ENCODE results near the gene BRD3OS. TPM values are rescaled to one million over a fixed set of nuclear protein-coding genes. Genes with fewer than 3 reads are reported as not detected.

BRD3OS gene
- polyA plus RNA-seq, 1 of the 3 experiments (the other 2 are of a cell fraction) = 23.1 TPM

DNA sequence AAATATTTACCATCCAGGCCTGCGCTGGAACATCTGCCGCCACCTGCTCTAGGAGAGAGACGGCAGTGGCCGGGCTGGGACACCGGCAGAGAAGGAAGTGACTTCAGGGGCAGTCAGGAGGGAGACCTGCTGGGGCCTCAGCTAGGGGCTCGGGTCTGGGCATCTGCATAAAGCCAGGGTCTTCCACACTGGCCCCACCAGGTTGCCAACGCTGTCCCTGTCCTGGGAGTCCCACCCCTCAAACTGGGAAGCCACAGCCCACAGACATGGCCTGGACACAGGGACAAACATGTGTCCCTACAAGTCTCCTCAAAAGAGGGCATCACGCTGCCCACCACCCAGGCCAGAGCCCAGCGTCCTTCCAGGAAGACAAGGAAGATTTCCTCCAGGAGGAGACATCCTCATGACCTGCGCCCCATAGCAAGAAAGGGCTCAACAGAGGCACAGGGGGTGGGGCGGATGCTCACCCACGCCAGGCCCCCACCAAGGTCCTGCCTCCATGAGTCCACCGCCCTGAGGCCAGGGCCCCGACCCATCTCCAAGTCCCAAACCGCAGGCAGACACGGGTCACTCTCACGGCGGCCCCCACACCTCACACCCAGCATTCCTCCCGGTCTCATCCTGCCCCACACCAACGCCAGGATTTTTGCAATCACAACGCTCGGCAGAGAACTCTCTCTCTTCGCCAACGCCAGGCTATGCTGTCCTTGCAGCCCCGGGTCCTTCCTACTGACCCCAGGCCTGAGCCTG lies 42.1 kb upstream of the BRD3OS start:
- CTCF ChIA-PET = interaction anchor here (1.3 kb wide), 1 partner anchor 11 kb away, joined by 5 read pairs; no protein-coding TSS in a partner anchor
- DNase-seq = no peak
- Histone ChIP-seq H3K4me3 (ENCODE audit: low read depth in 2 of 2, low read length in 1 of 2) (no peak overlapping the region), H3K9me2 (no peaks in the 10 kb centered on the region), H3K79me2 (ENCODE audit: insufficient read depth) (peaks cover 100% of the 10 kb centered on the region), H3K4me1 (ENCODE audit: control insufficient read depth in 1 of 2, insufficient read depth in 2 of 2, low read depth in 1 of 2, low read length in 1 of 2) (peaks cover 0 to 32% of the 10 kb centered on the region in 2 experiments; a peak in 1 of 4 replicates), H3K27me3 (ENCODE audit: insufficient read depth) (no peaks in the 10 kb centered on the region), H3F3A (replicated peaks; ENCODE audit: insufficient read depth) (no peaks in the 10 kb centered on the region), H3K9ac (no peak overlapping the region), H2AFZ (ENCODE audit: low read depth) (no peak overlapping the region), H3K27ac (ENCODE audit: low read depth in 2 of 2, low read length in 1 of 2) (no peak overlapping the region), H3K36me3 (replicated peaks in 1 of 2; ENCODE audit: control insufficient read depth in 1 of 2, insufficient read depth in 2 of 2, low read length in 1 of 2) (no peaks in the 10 kb centered on the region), H3K9me3 (no peaks in the 10 kb centered on the region), H4K20me1 (ENCODE audit: insufficient read depth) (peaks cover 98% of the 10 kb centered on the region), H3K4me2 (no peak overlapping the region)
- 96% methylated on average over 23 of the region's 25 CpGs for WGBS (ENCODE audit: low lambda C conversion rate)
- TF ChIP-seq, protein P1, sequence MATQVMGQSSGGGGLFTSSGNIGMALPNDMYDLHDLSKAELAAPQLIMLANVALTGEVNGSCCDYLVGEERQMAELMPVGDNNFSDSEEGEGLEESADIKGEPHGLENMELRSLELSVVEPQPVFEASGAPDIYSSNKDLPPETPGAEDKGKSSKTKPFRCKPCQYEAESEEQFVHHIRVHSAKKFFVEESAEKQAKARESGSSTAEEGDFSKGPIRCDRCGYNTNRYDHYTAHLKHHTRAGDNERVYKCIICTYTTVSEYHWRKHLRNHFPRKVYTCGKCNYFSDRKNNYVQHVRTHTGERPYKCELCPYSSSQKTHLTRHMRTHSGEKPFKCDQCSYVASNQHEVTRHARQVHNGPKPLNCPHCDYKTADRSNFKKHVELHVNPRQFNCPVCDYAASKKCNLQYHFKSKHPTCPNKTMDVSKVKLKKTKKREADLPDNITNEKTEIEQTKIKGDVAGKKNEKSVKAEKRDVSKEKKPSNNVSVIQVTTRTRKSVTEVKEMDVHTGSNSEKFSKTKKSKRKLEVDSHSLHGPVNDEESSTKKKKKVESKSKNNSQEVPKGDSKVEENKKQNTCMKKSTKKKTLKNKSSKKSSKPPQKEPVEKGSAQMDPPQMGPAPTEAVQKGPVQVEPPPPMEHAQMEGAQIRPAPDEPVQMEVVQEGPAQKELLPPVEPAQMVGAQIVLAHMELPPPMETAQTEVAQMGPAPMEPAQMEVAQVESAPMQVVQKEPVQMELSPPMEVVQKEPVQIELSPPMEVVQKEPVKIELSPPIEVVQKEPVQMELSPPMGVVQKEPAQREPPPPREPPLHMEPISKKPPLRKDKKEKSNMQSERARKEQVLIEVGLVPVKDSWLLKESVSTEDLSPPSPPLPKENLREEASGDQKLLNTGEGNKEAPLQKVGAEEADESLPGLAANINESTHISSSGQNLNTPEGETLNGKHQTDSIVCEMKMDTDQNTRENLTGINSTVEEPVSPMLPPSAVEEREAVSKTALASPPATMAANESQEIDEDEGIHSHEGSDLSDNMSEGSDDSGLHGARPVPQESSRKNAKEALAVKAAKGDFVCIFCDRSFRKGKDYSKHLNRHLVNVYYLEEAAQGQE (IDR thresholded peaks at IDR 0.05; ENCODE audit: low read depth, low read length) = no peak
- TF ChIP-seq FOXJ3 (CRISPR knock-in tag; IDR thresholded peaks at IDR 0.05) (no peak), GABPA (IDR thresholded peaks at IDR 0.05; ENCODE audit: low read depth) (no peak), GATA2 (CRISPR knock-in tag; IDR thresholded peaks at IDR 0.05) (no peak)
- TF ChIP-seq, protein P2, sequence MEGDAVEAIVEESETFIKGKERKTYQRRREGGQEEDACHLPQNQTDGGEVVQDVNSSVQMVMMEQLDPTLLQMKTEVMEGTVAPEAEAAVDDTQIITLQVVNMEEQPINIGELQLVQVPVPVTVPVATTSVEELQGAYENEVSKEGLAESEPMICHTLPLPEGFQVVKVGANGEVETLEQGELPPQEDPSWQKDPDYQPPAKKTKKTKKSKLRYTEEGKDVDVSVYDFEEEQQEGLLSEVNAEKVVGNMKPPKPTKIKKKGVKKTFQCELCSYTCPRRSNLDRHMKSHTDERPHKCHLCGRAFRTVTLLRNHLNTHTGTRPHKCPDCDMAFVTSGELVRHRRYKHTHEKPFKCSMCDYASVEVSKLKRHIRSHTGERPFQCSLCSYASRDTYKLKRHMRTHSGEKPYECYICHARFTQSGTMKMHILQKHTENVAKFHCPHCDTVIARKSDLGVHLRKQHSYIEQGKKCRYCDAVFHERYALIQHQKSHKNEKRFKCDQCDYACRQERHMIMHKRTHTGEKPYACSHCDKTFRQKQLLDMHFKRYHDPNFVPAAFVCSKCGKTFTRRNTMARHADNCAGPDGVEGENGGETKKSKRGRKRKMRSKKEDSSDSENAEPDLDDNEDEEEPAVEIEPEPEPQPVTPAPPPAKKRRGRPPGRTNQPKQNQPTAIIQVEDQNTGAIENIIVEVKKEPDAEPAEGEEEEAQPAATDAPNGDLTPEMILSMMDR (IDR thresholded peaks at IDR 0.05) = no peak
- POLR2A ChIA-PET = no interaction called here

DNA sequence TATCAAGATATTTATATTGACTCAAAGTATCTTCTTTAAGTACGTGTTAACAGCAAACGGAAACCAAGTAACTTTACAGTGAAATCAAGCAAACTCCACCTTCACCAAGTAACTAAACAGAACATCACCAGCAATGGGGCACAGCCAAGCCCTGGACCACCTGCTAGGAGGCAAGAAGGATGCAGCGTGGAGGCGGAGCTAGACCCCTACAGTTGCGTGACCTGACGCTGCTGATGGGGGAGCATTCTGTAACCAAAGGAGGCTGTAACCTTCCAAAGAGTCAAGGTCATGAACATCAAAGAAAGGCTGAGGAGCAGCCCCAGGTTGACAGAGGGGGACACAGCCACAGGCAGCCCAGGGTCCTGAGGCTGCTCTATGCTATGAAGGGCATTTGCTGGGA lies 39.2 kb upstream of the BRD3OS start:
- no peaks in the 10 kb centered on the region for H3K9me2 ChIP-seq
- no peak overlapping the region for H3K4me3 ChIP-seq (ENCODE audit: low read depth in 2 of 2, low read length in 1 of 2)
- no peaks in the 10 kb centered on the region for H3F3A ChIP-seq (replicated peaks; ENCODE audit: insufficient read depth)
- peaks cover 100% of the 10 kb centered on the region for H3K79me2 ChIP-seq (ENCODE audit: insufficient read depth)
- no peak overlapping the region for H3K9ac ChIP-seq
- ChIA-PET POLR2A (no interaction called here), CTCF (interaction anchor here (0.8 kb wide), 1 partner anchor 8 kb away, joined by 4 read pairs; no protein-coding TSS in a partner anchor)
- H3K27ac ChIP-seq (ENCODE audit: low read depth in 2 of 2, low read length in 1 of 2) = no peak overlapping the region
- WGBS (ENCODE audit: low lambda C conversion rate) = 77% methylated on average over 6 of the region's 6 CpGs
- no peaks in the 10 kb centered on the region for H3K9me3 ChIP-seq
- H3K4me2 ChIP-seq = no peak overlapping the region
- peaks cover 0 to 30% of the 10 kb centered on the region in 2 experiments; a peak in 1 of 4 replicates for H3K4me1 ChIP-seq (ENCODE audit: control insufficient read depth in 1 of 2, insufficient read depth in 2 of 2, low read depth in 1 of 2, low read length in 1 of 2)
- peaks cover 98% of the 10 kb centered on the region for H4K20me1 ChIP-seq (ENCODE audit: insufficient read depth)
- no peak for TF ChIP-seq RXRA (IDR thresholded peaks at IDR 0.05; ENCODE audit: borderline replicate concordance, low read depth)
- no peak for TF ChIP-seq MXI1 (IDR thresholded peaks at IDR 0.05; ENCODE audit: low read depth, low read length)
- no peak for TF ChIP-seq FOXJ3 (CRISPR knock-in tag; IDR thresholded peaks at IDR 0.05)
- no peak for TF ChIP-seq POLR2AphosphoS5 (IDR thresholded peaks at IDR 0.05; ENCODE audit: low read depth, low read length)
- TF ChIP-seq, protein P2 (IDR thresholded peaks at IDR 0.05) = no peak
- TF ChIP-seq ELF1 (IDR thresholded peaks at IDR 0.05) = no peak
- no peak for TF ChIP-seq CHD2 (IDR thresholded peaks at IDR 0.05; ENCODE audit: low read length, partially characterized antibody)
- TF ChIP-seq, protein P3, sequence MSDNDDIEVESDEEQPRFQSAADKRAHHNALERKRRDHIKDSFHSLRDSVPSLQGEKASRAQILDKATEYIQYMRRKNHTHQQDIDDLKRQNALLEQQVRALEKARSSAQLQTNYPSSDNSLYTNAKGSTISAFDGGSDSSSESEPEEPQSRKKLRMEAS (IDR thresholded peaks at IDR 0.05; ENCODE audit: low read depth) = no peak
- TF ChIP-seq, protein P4, sequence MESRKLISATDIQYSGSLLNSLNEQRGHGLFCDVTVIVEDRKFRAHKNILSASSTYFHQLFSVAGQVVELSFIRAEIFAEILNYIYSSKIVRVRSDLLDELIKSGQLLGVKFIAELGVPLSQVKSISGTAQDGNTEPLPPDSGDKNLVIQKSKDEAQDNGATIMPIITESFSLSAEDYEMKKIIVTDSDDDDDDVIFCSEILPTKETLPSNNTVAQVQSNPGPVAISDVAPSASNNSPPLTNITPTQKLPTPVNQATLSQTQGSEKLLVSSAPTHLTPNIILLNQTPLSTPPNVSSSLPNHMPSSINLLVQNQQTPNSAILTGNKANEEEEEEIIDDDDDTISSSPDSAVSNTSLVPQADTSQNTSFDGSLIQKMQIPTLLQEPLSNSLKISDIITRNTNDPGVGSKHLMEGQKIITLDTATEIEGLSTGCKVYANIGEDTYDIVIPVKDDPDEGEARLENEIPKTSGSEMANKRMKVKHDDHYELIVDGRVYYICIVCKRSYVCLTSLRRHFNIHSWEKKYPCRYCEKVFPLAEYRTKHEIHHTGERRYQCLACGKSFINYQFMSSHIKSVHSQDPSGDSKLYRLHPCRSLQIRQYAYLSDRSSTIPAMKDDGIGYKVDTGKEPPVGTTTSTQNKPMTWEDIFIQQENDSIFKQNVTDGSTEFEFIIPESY (IDR thresholded peaks at IDR 0.05; ENCODE audit: borderline replicate concordance, low read depth) = no peak
- no peak overlapping the region for H2AFZ ChIP-seq (ENCODE audit: low read depth)
- H3K36me3 ChIP-seq (replicated peaks in 1 of 2; ENCODE audit: control insufficient read depth in 1 of 2, insufficient read depth in 2 of 2, low read length in 1 of 2) = no peaks in the 10 kb centered on the region
- DNase-seq = no peak
- H3K27me3 ChIP-seq (ENCODE audit: insufficient read depth) = no peaks in the 10 kb centered on the region
